IgD-negative memory B cell (primary cell): ENCODE data around the gene RAD51D. TPM values are rescaled to one million over a fixed set of nuclear protein-coding genes. Genes with fewer than 3 reads are reported as not detected.
A peak's percentile ranks its signal among the peaks of the same experiment; 100 is the strongest.

ENCODE experiments used
- H3K27ac Mint-ChIP-seq, 3 donors: one replicate each; pipeline ENCODE4 v1.8.0; 2020 to 2022; ENCODE audit warnings: mild to moderate bottlenecking in 3 of 3, mixed read lengths in 3 of 3, moderate library complexity in 1 of 3
- H3K27me3 Mint-ChIP-seq: one replicate; pipeline ENCODE4 v1.8.0; 2021; ENCODE audit warnings: mixed read lengths
- H3K36me3 Mint-ChIP-seq: one replicate; pipeline ENCODE4 v1.8.0; 2020; ENCODE audit warnings: mild to moderate bottlenecking, mixed read lengths
- H3K4me1 Mint-ChIP-seq, 3 donors: one replicate each; pipeline ENCODE4 v1.8.0; 2020 to 2022; ENCODE audit warnings: mixed read lengths in 3 of 3, mild to moderate bottlenecking in 1 of 3
- H3K4me3 Mint-ChIP-seq, 4 donors: one replicate each; pipeline ENCODE4 v1.8.0; 2020 to 2022; ENCODE audit warnings: mild to moderate bottlenecking in 4 of 4, mixed read lengths in 4 of 4, moderate library complexity in 3 of 4
- H3K9me3 Mint-ChIP-seq, 3 donors: one replicate each; pipeline ENCODE4 v1.8.0; 2020 to 2021; ENCODE audit warnings: mixed read lengths in 3 of 3, mild to moderate bottlenecking in 1 of 3
- polyA plus RNA-seq: library from polyadenylated mRNA; unstranded; fragments of 300-500 nt; fragmentation: Illumina TruSeq; gene quantifications from one replicate; pipeline ENCODE4 v1.2.3, GENCODE V29; 2021

Gene RAD51D
- polyA plus RNA-seq, 1 donor from 2014 or later: 14.3 TPM

DNA sequence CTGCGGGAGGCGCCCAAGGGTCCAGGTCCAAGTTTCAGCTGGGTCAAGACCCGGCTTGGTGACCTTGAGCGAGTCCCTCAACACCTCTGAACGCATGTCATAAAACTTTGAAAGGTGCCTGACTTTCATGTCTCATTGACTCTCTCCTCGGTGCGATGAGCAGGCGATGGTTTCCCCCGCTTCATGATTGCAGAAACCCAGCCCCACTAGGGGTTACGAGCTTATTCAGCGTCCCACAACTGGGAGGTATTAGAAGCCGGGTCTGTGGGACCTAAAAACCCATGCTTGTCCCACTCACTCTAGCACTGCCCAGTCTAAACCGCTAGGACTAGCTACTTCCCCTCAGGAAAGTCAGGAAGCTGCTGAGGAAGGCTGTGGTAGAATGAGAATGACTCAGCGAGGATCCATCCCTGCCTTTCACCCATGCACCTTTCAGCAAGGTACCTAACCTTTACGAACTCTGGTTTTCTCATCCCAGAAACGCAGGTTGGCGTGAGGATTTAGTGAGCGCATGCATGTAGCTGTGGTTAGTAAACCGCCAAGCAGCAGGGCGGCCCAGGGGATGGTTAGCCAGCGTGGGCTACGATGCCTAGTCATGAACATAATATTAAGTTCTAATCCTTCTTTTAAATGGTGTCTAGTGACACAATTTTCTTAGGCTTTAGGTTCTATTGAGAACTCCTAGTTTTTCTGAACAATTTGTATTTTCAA is 29.9 kb downstream of the RAD51D start:
- H3K9me3 Mint-ChIP-seq: no peaks in the 10 kb centered on the region
- H3K4me3 Mint-ChIP-seq: peak overlapping the region; percentile 85 to 95 (median 94)
- H3K27me3 Mint-ChIP-seq: no peaks in the 10 kb centered on the region
- peaks cover 18 to 28% (median 23%) of the 10 kb centered on the region in 3 donors for H3K4me1 Mint-ChIP-seq
- H3K36me3 Mint-ChIP-seq: peaks cover 2% of the 10 kb centered on the region
- peak overlapping the region; percentile 88 to 97 (median 88) for H3K27ac Mint-ChIP-seq

DNA sequence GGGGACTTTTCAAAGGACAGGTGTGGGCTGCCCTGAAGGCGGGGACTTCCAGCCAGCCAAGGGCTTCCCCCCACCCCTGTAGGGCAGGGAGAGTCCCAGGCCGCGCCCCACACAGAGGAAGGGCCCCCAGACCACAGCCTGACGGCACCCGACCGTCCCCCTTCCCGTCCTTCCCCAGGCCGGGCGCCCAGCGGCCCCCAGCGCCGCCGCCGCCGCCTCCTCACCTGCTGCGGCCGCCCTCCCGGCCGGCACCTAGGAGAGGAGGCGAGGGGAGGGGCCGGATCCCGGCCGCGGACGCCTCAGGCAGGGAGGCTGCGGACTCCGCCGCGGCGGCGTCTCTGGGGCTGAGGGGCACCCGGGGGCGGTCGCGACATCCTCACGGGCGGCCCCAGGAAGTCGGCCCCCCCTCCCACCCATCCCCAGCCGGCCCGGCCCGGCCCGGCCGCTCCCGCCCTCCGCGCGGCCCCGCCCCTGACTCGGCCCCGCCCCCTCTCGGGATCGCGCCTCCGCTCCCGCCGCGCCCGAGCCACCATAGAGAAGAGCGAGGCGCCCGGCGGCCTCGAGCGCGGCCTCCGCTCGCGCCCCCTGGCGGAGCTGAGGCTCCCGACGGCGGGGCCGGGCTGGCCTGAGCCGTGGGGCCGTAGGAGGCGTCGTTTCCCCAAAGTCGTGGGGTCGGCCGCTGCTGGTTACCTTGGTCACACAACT is 30.6 kb downstream of the RAD51D start:
- Mint-ChIP-seq H3K4me1 (peaks cover 18 to 28% (median 23%) of the 10 kb centered on the region in 3 donors), H3K27ac (peak overlapping the region; percentile 97 to 100 (median 99)), H3K36me3 (peaks cover 2% of the 10 kb centered on the region), H3K4me3 (peak overlapping the region; percentile 94 to 99 (median 98)), H3K27me3 (no peaks in the 10 kb centered on the region), H3K9me3 (no peaks in the 10 kb centered on the region)

DNA sequence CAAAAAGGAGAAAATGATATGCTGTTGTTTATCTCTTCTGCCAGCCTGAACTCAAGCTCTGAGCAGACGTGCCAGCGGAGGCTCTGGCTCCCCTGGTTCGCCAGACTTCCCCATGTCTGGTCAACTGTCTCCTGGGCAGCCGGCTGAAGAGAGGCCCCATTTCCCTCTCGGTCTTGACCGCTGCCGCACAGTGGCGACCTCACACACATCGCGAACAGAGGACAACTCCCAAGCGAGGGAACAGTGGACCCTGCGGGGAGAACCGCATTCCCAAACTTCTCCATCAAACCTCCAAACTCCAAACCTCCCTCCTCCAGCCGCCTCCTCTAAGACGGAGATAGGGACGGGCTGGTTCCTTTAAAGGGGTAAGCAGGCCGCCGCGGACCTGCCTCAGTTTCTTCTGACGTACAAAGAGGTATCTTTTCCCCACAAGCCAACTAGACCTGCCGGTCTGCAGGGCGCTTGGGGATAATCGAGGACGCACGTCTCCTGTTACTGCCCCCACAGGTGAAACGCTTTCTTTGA is 31.2 kb downstream of the RAD51D start:
- Mint-ChIP-seq H3K4me3 (peak overlapping the region; percentile 94 to 99 (median 98)), H3K9me3 (no peaks in the 10 kb centered on the region), H3K36me3 (peaks cover 2% of the 10 kb centered on the region), H3K27ac (peak overlapping the region; percentile 97 to 100 (median 99)), H3K4me1 (peaks cover 18 to 28% (median 23%) of the 10 kb centered on the region in 3 donors), H3K27me3 (no peaks in the 10 kb centered on the region)

DNA sequence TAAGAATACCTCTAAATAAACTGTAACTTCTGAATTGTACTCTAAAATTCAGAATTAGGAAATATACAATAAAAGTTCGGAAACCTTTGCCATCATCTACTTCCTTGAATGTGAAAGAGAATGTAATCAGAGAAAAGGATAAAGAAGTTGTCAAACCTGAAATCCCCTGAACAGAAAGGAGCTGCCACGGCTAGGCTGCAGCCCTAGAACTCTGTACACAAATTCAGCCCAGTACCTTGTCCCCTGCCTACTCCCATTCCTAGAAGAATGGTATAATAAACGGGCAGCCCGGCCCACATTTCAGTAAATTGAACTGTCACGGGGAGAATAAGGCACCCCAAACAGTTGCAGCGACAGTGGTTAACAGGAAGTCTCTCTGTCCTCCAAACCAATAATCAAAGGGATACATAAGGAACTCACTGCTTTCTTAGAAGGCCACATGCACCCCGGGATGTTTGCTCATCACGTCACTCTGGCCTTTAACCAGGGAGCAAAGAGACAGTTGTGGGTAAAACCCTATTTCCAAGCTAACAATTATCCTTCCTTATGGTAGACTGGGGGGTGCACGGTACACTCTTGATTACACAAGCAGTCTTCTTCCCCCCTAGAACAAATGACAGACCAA is 31.8 kb downstream of the RAD51D start:
- Mint-ChIP-seq H3K27ac (peak overlapping the region; percentile 97 to 100 (median 99)), H3K4me1 (peaks cover 23 to 33% (median 29%) of the 10 kb centered on the region in 3 donors), H3K4me3 (peak overlapping the region; percentile 94 to 99 (median 98)), H3K9me3 (no peaks in the 10 kb centered on the region), H3K27me3 (no peaks in the 10 kb centered on the region), H3K36me3 (peaks cover 2% of the 10 kb centered on the region)

DNA sequence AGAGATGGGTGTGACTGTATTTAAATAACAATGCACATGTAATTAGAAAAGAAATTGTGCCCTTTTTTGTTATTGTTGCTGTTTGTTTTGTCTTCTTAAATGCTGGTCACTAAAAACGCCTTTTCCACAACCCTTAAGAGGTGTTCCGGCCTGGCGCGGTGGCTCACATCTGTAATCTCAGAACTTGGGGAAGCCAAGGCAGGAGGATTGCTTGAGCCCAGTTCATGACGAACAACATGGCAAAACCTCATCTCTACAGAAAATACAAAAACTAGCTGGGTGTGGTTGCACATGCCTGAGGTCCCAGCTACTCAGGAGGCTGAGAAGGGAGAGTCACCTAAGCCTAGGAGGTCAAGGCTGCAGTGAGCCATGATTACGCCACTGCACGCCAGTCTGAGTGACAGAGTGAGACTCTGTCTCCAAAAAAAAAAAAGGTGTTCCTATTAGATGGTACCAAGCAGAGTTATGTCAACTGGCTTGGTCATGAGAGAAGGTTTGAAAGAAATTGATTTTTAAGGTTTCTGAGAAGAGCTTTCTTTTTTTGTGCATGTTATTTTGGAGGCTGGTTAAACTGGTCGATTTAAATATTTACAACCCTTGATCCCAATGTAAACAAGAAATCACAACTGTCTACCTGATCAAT is 32.6 kb downstream of the RAD51D start:
- peak overlapping the region; percentile 97 to 100 (median 99) for H3K27ac Mint-ChIP-seq
- no peaks in the 10 kb centered on the region for H3K9me3 Mint-ChIP-seq
- H3K4me3 Mint-ChIP-seq: peak overlapping the region; percentile 94 to 99 (median 98)
- no peaks in the 10 kb centered on the region for H3K27me3 Mint-ChIP-seq
- peaks cover 2% of the 10 kb centered on the region for H3K36me3 Mint-ChIP-seq
- peaks cover 31 to 41% (median 36%) of the 10 kb centered on the region in 3 donors for H3K4me1 Mint-ChIP-seq

DNA sequence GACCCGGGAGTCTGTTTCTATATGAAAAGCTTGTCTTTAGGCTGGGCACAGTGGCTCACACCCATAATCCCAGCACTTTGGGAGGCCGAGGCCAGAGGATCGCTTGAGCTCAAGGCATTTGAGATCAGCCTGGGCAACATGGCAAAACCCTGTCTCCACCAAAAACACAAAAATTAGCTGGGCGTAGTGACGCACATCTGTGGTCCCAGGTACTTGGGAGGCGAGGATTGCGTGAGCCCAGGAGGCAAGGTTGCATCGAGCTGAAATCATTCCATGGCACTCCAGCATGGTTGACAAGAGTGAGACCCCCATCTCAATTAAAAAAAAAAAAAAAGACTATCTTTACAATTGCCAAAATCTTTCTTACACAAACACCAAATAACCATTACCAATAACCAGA is 33.5 kb downstream of the RAD51D start:
- peak overlapping the region in 1 of 4 donors; percentile 98 for H3K4me3 Mint-ChIP-seq
- H3K9me3 Mint-ChIP-seq: no peaks in the 10 kb centered on the region
- H3K27ac Mint-ChIP-seq: peak overlapping the region in 2 of 3 donors; percentile 8 to 99
- peaks cover 2% of the 10 kb centered on the region for H3K36me3 Mint-ChIP-seq
- peaks cover 36 to 45% (median 44%) of the 10 kb centered on the region in 3 donors for H3K4me1 Mint-ChIP-seq
- no peaks in the 10 kb centered on the region for H3K27me3 Mint-ChIP-seq

DNA sequence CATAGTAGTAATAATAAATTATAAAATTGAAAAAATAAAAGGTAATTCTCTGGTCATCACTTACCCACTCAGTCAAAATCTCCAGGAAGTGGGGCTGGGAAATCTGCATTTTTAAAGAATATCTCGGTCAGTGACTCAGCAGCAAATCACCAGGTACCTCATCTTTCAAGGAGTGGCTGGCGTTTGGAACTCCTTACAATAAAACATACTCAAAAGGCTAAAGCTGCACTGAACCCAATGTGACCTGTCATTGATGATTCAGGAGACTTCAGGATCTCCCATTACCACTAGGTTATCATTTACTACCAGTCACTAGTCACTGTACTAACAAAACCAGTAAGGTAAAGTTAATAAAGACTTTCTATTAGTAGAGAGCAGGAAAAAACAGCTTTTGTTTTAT is 34.7 kb downstream of the RAD51D start:
- Mint-ChIP-seq H3K27ac (peak overlapping the region in 1 of 3 donors; percentile 34), H3K4me3 (peak overlapping the region in 1 of 4 donors; percentile 69), H3K27me3 (no peaks in the 10 kb centered on the region), H3K4me1 (peaks cover 42 to 55% (median 55%) of the 10 kb centered on the region in 3 donors), H3K36me3 (peaks cover 2% of the 10 kb centered on the region), H3K9me3 (no peaks in the 10 kb centered on the region)

DNA sequence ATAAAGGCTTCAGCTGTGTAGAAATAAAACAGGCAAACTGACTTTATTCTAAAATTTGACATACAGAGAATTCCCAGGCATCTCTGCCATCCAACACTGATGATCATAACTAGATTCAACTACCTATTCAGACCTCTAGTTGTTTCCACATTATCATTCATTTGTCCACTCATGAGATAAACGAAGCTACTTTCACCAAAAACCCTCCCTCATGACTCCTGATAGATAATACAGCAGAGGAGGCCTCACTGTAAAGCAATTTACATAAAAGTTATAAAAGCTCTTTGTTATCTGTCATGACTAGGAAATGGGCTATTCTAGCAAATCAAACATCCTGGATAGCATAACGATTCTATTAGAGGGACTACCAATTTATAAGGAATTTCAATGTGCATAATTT is 36.6 kb downstream of the RAD51D start:
- no peaks in the 10 kb centered on the region for H3K27me3 Mint-ChIP-seq
- H3K9me3 Mint-ChIP-seq: no peaks in the 10 kb centered on the region
- peaks cover 2% of the 10 kb centered on the region for H3K36me3 Mint-ChIP-seq
- H3K4me3 Mint-ChIP-seq: peak overlapping the region in 2 of 4 donors; percentile 44 to 64
- peak overlapping the region in 2 of 3 donors; percentile 4 to 19 for H3K27ac Mint-ChIP-seq
- peaks cover 39 to 58% (median 57%) of the 10 kb centered on the region in 3 donors for H3K4me1 Mint-ChIP-seq

DNA sequence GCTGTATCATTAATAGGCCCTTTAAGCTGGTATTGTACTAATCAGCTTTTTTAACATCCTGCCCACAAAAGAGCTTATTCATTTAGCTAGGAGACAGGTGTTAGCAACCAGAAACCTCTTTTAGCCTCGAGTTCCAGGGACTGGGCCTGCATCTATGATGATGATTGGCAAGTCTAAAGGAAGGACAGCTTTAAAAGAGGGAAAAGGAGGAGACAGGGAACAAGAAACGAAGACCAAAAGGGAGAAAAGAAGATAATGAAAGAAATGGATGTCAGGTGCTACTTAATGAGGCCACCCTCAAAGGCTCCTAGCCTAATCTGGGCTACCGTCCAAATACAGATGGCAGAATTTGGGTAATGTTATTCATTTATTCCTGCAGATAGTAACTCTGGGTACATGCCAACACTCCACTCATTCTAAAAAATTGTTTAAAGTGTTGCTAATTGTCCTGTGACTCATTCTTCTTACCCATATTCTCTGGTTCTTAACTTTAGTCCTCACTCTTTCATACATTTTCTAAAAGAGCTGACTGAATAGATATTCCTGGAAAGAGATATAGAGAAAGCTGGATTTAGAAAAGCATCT is 37.5 kb downstream of the RAD51D start:
- Mint-ChIP-seq H3K4me3 (peak overlapping the region in 3 of 4 donors; percentile 38 to 64 (median 44)), H3K36me3 (peaks cover 2% of the 10 kb centered on the region), H3K9me3 (no peaks in the 10 kb centered on the region), H3K27ac (peak overlapping the region; percentile 4 to 95 (median 19)), H3K27me3 (no peaks in the 10 kb centered on the region), H3K4me1 (peaks cover 32 to 49% (median 48%) of the 10 kb centered on the region in 3 donors)

DNA sequence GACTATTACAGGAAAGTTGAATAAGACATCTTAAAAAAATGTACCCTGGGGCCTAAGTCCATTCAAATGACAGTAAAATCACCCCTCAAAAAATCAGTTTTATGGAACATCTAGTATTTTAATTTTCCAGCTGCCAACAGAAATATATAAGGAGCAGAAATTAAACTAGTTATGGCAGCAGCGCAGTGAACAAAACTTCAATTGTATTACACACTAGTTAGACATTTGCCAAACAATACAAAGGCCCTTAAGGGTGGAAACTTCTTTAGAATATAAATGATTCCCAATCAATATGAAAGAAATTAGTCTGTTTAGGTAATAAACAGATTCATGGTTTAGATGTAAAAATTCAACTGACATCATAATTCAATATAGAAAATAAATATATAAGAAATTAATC is 38.0 kb downstream of the RAD51D start:
- Mint-ChIP-seq H3K4me3 (peak overlapping the region in 1 of 4 donors; percentile 44), H3K4me1 (peaks cover 32 to 47% (median 43%) of the 10 kb centered on the region in 3 donors), H3K27me3 (no peaks in the 10 kb centered on the region), H3K9me3 (no peaks in the 10 kb centered on the region), H3K36me3 (peaks cover 2% of the 10 kb centered on the region), H3K27ac (no peak overlapping the region)

DNA sequence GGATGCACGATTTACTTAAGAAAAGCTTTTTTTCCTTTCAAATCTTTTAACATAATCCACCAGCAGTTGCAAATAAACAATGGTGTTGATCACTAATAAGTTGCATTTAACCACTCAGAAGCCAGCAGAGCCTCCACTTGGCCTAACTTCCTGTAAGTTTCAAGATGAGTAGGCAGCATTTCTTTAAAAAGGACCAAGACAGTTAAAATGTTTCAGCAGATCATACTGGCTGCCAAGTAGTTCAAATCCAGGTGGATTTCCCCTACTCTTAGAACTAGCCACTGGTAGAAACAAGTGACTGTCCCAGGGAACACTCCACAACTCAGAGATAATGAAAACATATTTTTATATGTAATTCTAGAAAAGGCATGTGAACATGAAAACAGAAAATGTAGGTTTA is 39.1 kb downstream of the RAD51D start:
- Mint-ChIP-seq H3K4me1 (peaks cover 29 to 41% (median 40%) of the 10 kb centered on the region in 3 donors), H3K4me3 (peak overlapping the region in 2 of 4 donors; percentile 49 to 73)

DNA sequence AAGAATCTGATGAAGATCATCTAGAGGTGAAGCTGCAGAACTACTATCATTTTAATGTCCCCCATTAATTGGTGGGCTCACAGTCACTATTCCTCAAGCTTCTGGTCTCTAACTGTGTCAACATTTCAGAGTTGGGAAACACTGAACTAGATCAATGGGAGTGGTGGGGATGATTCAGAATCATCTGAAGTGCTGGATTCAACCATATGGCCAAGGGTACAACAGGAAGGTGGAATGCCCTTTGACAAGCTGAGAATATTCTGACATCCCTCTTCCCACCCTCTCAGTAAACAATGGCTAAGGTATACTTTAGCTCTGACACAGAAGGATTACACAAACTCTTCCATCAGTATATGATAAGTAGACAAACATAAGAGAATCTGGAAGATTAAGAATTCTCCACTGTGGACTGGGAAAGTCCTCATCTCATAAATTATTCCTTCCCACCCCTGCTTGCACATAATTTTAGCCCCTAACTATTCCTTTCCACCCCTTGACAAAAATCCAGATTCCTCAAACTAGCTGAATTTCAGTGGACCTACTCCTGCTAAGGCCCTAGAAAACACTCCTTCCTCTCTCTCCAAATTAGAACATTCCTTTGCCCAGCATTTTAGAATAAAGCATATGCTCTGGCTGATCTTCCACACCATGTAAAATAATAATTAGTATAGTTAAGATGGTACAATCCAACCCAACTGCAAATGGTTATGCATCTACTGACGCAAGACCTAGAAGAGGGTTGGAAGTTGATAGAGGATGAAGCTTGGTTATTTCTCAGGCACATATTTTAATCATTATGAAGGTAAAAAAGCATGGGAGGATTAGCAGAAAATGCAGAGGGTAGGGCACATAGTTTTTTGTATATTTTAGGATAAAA is 39.9 kb downstream of the RAD51D start:
- peak overlapping the region in 2 of 3 donors; percentile 9 to 74 for H3K27ac Mint-ChIP-seq

More for the DNA sequence above, 39.1 kb downstream of the RAD51D start:
- H3K9me3 Mint-ChIP-seq: no peaks in the 10 kb centered on the region
- peak overlapping the region in 2 of 3 donors; percentile 9 to 74 for H3K27ac Mint-ChIP-seq
- no peaks in the 10 kb centered on the region for H3K27me3 Mint-ChIP-seq
- H3K36me3 Mint-ChIP-seq: peaks cover 2% of the 10 kb centered on the region

DNA sequence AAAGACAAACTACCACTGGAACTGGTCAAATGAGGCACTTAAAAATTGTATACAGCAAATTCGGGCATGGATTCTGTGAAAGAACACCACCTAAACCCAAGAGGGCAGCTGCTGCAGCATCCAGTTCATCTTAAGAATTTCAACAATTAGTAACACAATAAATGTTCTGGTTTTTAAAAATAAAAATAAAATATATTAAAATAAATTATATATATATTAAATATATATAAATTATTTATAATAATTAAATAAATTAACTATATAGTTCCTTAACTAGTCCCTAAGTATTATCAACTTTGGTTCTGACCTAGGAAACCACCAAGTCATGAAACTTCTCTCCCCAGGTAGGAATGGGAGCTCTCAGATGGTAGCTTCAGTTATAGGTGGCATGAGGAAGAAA is 42.8 kb downstream of the RAD51D start:
- Mint-ChIP-seq H3K27ac (peak overlapping the region in 1 of 3 donors; percentile 23), H3K36me3 (no peaks in the 10 kb centered on the region), H3K27me3 (no peaks in the 10 kb centered on the region), H3K4me3 (no peak overlapping the region), H3K4me1 (peaks cover 26 to 53% (median 50%) of the 10 kb centered on the region in 3 donors), H3K9me3 (no peaks in the 10 kb centered on the region)

More for the DNA sequence above, 39.9 kb downstream of the RAD51D start:
- Mint-ChIP-seq H3K4me1 (peaks cover 29 to 49% (median 43%) of the 10 kb centered on the region in 3 donors), H3K27me3 (no peaks in the 10 kb centered on the region), H3K9me3 (no peaks in the 10 kb centered on the region), H3K4me3 (peak overlapping the region in 1 of 4 donors; percentile 49), H3K36me3 (no peaks in the 10 kb centered on the region)
